ENCODE data around the gene CHCHD6. TPM values are rescaled to one million over a fixed set of nuclear protein-coding genes. Genes with fewer than 3 reads are reported as not detected.
A peak's percentile ranks its signal among the peaks of the same experiment; 100 is the strongest.

Gene CHCHD6
- total RNA-seq, 2 donors from 2014 or later = 8.4 to 10.9 TPM

GRCh38 chr3:126749931-126750755, 46.1 kb downstream of the CHCHD6 start:
- Histone ChIP-seq H3K36me3 (no peaks in the 10 kb centered on the region), H3K4me1 (peaks cover 0 to 42% of the 10 kb centered on the region in 2 donors), H3K9me3 (no peaks in the 10 kb centered on the region), H3K4me3 (no peak overlapping the region), H3K27me3 (no peaks in the 10 kb centered on the region), H3K27ac (no peak overlapping the region)
- TF ChIP-seq, protein P1, sequence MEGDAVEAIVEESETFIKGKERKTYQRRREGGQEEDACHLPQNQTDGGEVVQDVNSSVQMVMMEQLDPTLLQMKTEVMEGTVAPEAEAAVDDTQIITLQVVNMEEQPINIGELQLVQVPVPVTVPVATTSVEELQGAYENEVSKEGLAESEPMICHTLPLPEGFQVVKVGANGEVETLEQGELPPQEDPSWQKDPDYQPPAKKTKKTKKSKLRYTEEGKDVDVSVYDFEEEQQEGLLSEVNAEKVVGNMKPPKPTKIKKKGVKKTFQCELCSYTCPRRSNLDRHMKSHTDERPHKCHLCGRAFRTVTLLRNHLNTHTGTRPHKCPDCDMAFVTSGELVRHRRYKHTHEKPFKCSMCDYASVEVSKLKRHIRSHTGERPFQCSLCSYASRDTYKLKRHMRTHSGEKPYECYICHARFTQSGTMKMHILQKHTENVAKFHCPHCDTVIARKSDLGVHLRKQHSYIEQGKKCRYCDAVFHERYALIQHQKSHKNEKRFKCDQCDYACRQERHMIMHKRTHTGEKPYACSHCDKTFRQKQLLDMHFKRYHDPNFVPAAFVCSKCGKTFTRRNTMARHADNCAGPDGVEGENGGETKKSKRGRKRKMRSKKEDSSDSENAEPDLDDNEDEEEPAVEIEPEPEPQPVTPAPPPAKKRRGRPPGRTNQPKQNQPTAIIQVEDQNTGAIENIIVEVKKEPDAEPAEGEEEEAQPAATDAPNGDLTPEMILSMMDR (IDR thresholded peaks at IDR 0.05) = no peak
- no peak for DNase-seq (ENCODE audit: low spot score)

DNA sequence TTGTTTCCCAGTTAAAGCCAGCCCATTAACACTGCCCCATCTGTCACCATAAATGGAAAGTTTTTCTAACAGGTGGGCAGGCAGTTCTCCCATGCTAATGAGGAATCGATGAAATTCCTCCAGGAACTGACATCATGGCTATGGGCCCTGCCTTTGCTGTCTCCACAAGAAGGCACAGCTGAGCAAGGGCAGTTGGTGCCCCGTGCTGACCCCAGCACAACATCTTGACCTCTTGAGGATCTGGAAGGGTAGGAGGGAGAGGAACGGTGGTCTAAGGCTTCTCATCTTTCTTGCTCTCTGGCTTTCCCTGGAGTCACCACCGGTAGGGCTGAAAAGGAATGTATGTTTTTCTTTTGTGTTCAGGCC, 46.7 kb downstream of the CHCHD6 start:
- Histone ChIP-seq H3K27me3 (no peaks in the 10 kb centered on the region), H3K9me3 (no peaks in the 10 kb centered on the region), H3K4me3 (no peak overlapping the region), H3K27ac (no peak overlapping the region), H3K36me3 (no peaks in the 10 kb centered on the region), H3K4me1 (peaks cover 0 to 36% of the 10 kb centered on the region in 2 donors)
- DNase-seq (ENCODE audit: low spot score) = no peak
- TF ChIP-seq, protein P1 (IDR thresholded peaks at IDR 0.05) = no peak

DNA sequence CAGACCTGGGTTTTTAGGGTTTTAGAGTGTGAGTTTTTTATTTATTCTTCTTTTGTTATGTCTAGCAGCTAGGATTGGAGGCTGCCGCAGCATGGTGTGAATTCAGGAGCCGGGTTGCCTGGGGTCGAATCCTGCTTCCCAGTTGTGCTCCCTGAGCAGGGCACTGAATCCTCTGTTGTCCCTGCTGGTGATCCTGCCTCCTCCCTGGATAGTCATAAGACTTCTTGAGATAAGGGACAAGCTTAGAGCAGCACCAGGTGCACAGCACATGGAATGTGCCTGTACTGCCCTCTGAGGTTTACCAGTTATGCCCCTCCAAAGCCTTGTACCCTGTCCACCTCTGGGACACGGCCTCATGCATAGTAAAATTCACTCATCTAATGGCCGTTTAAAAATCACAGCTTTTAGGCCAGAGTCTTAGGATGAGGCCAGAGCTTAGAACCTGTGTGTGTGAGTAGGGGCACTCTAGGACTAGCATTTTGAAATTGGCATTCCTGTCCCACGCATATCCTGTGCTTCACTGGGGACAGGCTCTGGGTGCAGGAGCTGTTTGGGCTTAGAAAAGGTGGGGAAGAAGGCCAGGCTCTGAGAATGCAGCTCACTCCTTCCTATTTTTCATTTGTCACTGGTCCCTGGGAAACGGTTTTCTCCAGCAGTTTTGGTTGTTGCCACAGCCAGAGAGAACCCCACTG, 47.7 kb downstream of the CHCHD6 start:
- Histone ChIP-seq H3K4me3 (no peak overlapping the region), H3K36me3 (no peaks in the 10 kb centered on the region), H3K27me3 (no peaks in the 10 kb centered on the region), H3K4me1 (peaks cover 0 to 28% of the 10 kb centered on the region in 2 donors), H3K9me3 (no peaks in the 10 kb centered on the region), H3K27ac (no peak overlapping the region)
- DNase-seq (ENCODE audit: low spot score) = no peak
- TF ChIP-seq, protein P1 (IDR thresholded peaks at IDR 0.05) = no peak

GRCh38 chr3:126752303-126753190, 48.5 kb downstream of the CHCHD6 start:
- TF ChIP-seq, protein P1 (IDR thresholded peaks at IDR 0.05) = peak; percentile 86 to 91
- peaks cover 0 to 21% of the 10 kb centered on the region in 2 donors for H3K4me1 ChIP-seq
- H3K4me3 ChIP-seq = no peak overlapping the region
- no peak overlapping the region for H3K27ac ChIP-seq
- H3K9me3 ChIP-seq = no peaks in the 10 kb centered on the region
- H3K27me3 ChIP-seq = no peaks in the 10 kb centered on the region
- no peaks in the 10 kb centered on the region for H3K36me3 ChIP-seq
- DNase-seq (ENCODE audit: low spot score) = peak; percentile 83

GRCh38 chr3:126753191-126754160, 49.4 kb downstream of the CHCHD6 start:
- TF ChIP-seq, protein P1 (IDR thresholded peaks at IDR 0.05) = no peak
- DNase-seq (ENCODE audit: low spot score) = no peak

More at GRCh38 chr3:126753191-126754160, 49.4 kb downstream of the CHCHD6 start:
- Histone ChIP-seq H3K4me3 (no peak overlapping the region), H3K36me3 (no peaks in the 10 kb centered on the region), H3K27me3 (no peaks in the 10 kb centered on the region), H3K9me3 (no peaks in the 10 kb centered on the region), H3K4me1 (peaks cover 0 to 20% of the 10 kb centered on the region in 2 donors), H3K27ac (no peak overlapping the region)

Measured in right atrium auricular region (tissue), 2 donors.